Small intestine (tissue), 7 donors: ENCODE results near the gene SLC1A3. TPM values are rescaled to one million over a fixed set of nuclear protein-coding genes. Genes with fewer than 3 reads are reported as not detected.

Source experiments
- DNase-seq, 2 donors: peaks; one replicate each; pipeline versions ENCODE4 v3.0.0 to v3.0.0-alpha.2; 2013
- FAIRE-seq: peaks from 2 replicates; lab custom pipeline; 2012; peaks lifted over from hg19 to GRCh38; lab: Jason Lieb, UNC
- H3K27ac ChIP-seq, 3 donors: one replicate each; pipeline ENCODE4 v1.5.1; 2013; ENCODE audit warnings: low read length in 2 of 3, mild to moderate bottlenecking in 2 of 3, control low read depth in 1 of 3, inconsistent platforms in 1 of 3, low read depth in 1 of 3, moderate library complexity in 1 of 3
- H3K27me3 ChIP-seq, 3 donors: one replicate each; pipeline ENCODE4 v1.6.1; 2013; ENCODE audit warnings: low read length in 3 of 3, inconsistent platforms in 1 of 3; ENCODE audit not compliant: control insufficient read depth in 3 of 3, insufficient read depth in 3 of 3
- H3K36me3 ChIP-seq, 3 donors: one replicate each; pipeline ENCODE4 v1.6.1; 2013; ENCODE audit warnings: low read length in 3 of 3, inconsistent platforms in 1 of 3, low read depth in 1 of 3, mild to moderate bottlenecking in 1 of 3, moderate library complexity in 1 of 3; ENCODE audit not compliant: control insufficient read depth in 3 of 3, insufficient read depth in 2 of 3
- H3K4me1 ChIP-seq, 3 donors: one replicate each; pipeline ENCODE4 v1.6.1; 2013; ENCODE audit warnings: low read length in 2 of 3, inconsistent platforms in 1 of 3, low read depth in 1 of 3, mild to moderate bottlenecking in 1 of 3, moderate library complexity in 1 of 3; ENCODE audit not compliant: control insufficient read depth in 3 of 3, insufficient read depth in 2 of 3
- H3K4me3 ChIP-seq, 3 donors: one replicate each; pipeline ENCODE4 v1.5.1; 2013; ENCODE audit warnings: low read length in 3 of 3, control low read depth in 1 of 3, inconsistent platforms in 1 of 3, low read depth in 1 of 3, mild to moderate bottlenecking in 1 of 3, moderate library complexity in 1 of 3
- H3K9me3 ChIP-seq, 2 donors: one replicate each; pipeline ENCODE4 v1.6.1; 2013; ENCODE audit warnings: low read depth in 1 of 2, low read length in 1 of 2; ENCODE audit not compliant: control insufficient read depth in 2 of 2, insufficient read depth in 1 of 2
- WGBS, 3 donors: extraction: QIAGEN DNeasy Blood & Tissue Kit; methylation state at CpG; one replicate each; pipeline ENCODE4 v1.1.7; 2013; 5-methylcytosine and 5-hydroxymethylcytosine counted together
- polyA plus RNA-seq, 4 donors: library from polyadenylated mRNA; stranded (reverse) in 3 of 4; unstranded in 1 of 4; fragments of 200-250 nt in 3 of 4; fragments of 120-200 nt in 1 of 4; gene quantifications; one replicate each; pipeline versions ENCODE4 v1.2.1 to v1.2.3, GENCODE V29; 2013
- donor health status: healthy with polysubstance abuse.
- donor health status: control.
- donor health status: control.
- donor health status: Bipolar disorder and iron deficiency.
- donor health status: healthy.

The SLC1A3 gene
- polyA plus RNA-seq, 4 donors = 0.89 to 12.0 (median 3.1) TPM

GRCh38 chr5:36613771-36614656 lies 7.6 kb downstream of the SLC1A3 start:
- no peak for DNase-seq
- Histone ChIP-seq H3K4me1 (no peaks in the 10 kb centered on the region), H3K9me3 (no peaks in the 10 kb centered on the region), H3K27me3 (no peaks in the 10 kb centered on the region), H3K4me3 (no peak overlapping the region), H3K36me3 (no peaks in the 10 kb centered on the region), H3K27ac (no peak overlapping the region)
- no peak for FAIRE-seq
- 71 to 78% (median 76%) methylated on average over 7 of the region's 7 CpGs for WGBS, 3 donors

GRCh38 chr5:36614657-36615308 lies 8.4 kb downstream of the SLC1A3 start:
- no peak for FAIRE-seq
- no peaks in the 10 kb centered on the region for H3K36me3 ChIP-seq
- no peak for DNase-seq
- no peak overlapping the region for H3K27ac ChIP-seq
- 74 to 86% (median 79%) methylated on average over 4 of the region's 4 CpGs for WGBS, 3 donors
- H3K9me3 ChIP-seq = no peaks in the 10 kb centered on the region
- H3K4me3 ChIP-seq = no peak overlapping the region
- H3K4me1 ChIP-seq = no peaks in the 10 kb centered on the region
- H3K27me3 ChIP-seq = no peaks in the 10 kb centered on the region

GRCh38 chr5:36619012-36619635 lies 12.7 kb downstream of the SLC1A3 start:
- no peaks in the 10 kb centered on the region for H3K9me3 ChIP-seq
- H3K4me3 ChIP-seq = no peak overlapping the region
- H3K27me3 ChIP-seq = no peaks in the 10 kb centered on the region
- H3K4me1 ChIP-seq = no peaks in the 10 kb centered on the region
- FAIRE-seq (no peak), DNase-seq (no peak)
- 81 to 83% (median 82%) methylated on average over 8 of the region's 8 CpGs for WGBS, 3 donors
- no peak overlapping the region for H3K27ac ChIP-seq
- no peaks in the 10 kb centered on the region for H3K36me3 ChIP-seq

GRCh38 chr5:36621985-36622384 lies 15.6 kb downstream of the SLC1A3 start:
- H3K4me1 ChIP-seq = no peaks in the 10 kb centered on the region
- no peaks in the 10 kb centered on the region for H3K36me3 ChIP-seq
- 62 to 73% (median 71%) methylated on average over 6 of the region's 6 CpGs for WGBS, 3 donors
- H3K9me3 ChIP-seq = no peaks in the 10 kb centered on the region
- H3K4me3 ChIP-seq = no peak overlapping the region
- no peak for FAIRE-seq
- no peak overlapping the region for H3K27ac ChIP-seq
- DNase-seq = no peak
- no peaks in the 10 kb centered on the region for H3K27me3 ChIP-seq

- no peaks in the 10 kb centered on the region for H3K27me3 ChIP-seq
- no peak for FAIRE-seq
- H3K36me3 ChIP-seq = no peaks in the 10 kb centered on the region
- WGBS, 3 donors = 58 to 68% (median 65%) methylated on average over 9 of the region's 9 CpGs
- H3K4me3 ChIP-seq = no peak overlapping the region
- DNase-seq = no peak
- no peaks in the 10 kb centered on the region for H3K4me1 ChIP-seq
- H3K27ac ChIP-seq = no peak overlapping the region
- no peaks in the 10 kb centered on the region for H3K9me3 ChIP-seq
Measured at GRCh38 chr5:36623832-36624231, 17.4 kb downstream of the SLC1A3 start.

- Histone ChIP-seq H3K27ac (no peak overlapping the region), H3K4me1 (no peaks in the 10 kb centered on the region), H3K36me3 (no peaks in the 10 kb centered on the region), H3K4me3 (no peak overlapping the region), H3K9me3 (no peaks in the 10 kb centered on the region), H3K27me3 (no peaks in the 10 kb centered on the region)
- WGBS, 3 donors = 87 to 91% (median 89%) methylated on average over 8 of the region's 8 CpGs
- DNase-seq = no peak
- FAIRE-seq = no peak
Measured at GRCh38 chr5:36624277-36624676, 17.9 kb downstream of the SLC1A3 start.

- WGBS, 3 donors = 60 to 81% (median 81%) methylated on average over 2 of the region's 2 CpGs
Measured at GRCh38 chr5:36628695-36629094, 22.3 kb downstream of the SLC1A3 start.

GRCh38 chr5:36629729-36630128 lies 23.3 kb downstream of the SLC1A3 start:
- Histone ChIP-seq H3K36me3 (no peaks in the 10 kb centered on the region), H3K27ac (no peak overlapping the region), H3K4me3 (no peak overlapping the region), H3K4me1 (no peaks in the 10 kb centered on the region), H3K9me3 (no peaks in the 10 kb centered on the region), H3K27me3 (no peaks in the 10 kb centered on the region)
- FAIRE-seq (no peak), DNase-seq (no peak)
- 77 to 91% (median 83%) methylated on average over 8 of the region's 8 CpGs for WGBS, 3 donors

More at GRCh38 chr5:36628695-36629094, 22.3 kb downstream of the SLC1A3 start:
- Histone ChIP-seq H3K9me3 (no peaks in the 10 kb centered on the region), H3K27me3 (no peaks in the 10 kb centered on the region), H3K4me1 (no peaks in the 10 kb centered on the region), H3K4me3 (no peak overlapping the region), H3K36me3 (no peaks in the 10 kb centered on the region), H3K27ac (no peak overlapping the region)
- FAIRE-seq (no peak), DNase-seq (no peak)
